ENCODE results near the gene CCNJL. TPM values are rescaled to one million over a fixed set of nuclear protein-coding genes. Genes with fewer than 3 reads are reported as not detected.

The CCNJL gene
- total RNA-seq, 4 donors from 2014 or later, result 0.44 to 1.5 (median 0.63) TPM; not detected in 1

- H3K9me3 ChIP-seq, result no peaks in the 10 kb centered on the region
- H3K36me3 ChIP-seq, result no peaks in the 10 kb centered on the region
- WGBS, 2 donors, result 70 to 88% methylated on average over 4 of the region's 4 CpGs
- no peaks in the 10 kb centered on the region for H3K4me1 ChIP-seq
- DNase-seq (ENCODE audit: low spot score in 2 of 2), result no peak
- H3K27me3 ChIP-seq, result no peaks in the 10 kb centered on the region
- no peak overlapping the region for H3K27ac ChIP-seq
- no peak overlapping the region for H3K4me3 ChIP-seq
- TF ChIP-seq POLR2A (IDR thresholded peaks at IDR 0.05) (no peak), CTCF (IDR thresholded peaks at IDR 0.05) (no peak), EP300 (IDR thresholded peaks at IDR 0.05) (no peak)
Observed at GRCh38 chr5:160330212-160330611, 17.8 kb upstream of the CCNJL start.

GRCh38 chr5:160327818-160328217 is 15.5 kb upstream of the CCNJL start:
- TF ChIP-seq EP300 (IDR thresholded peaks at IDR 0.05) (no peak), CTCF (IDR thresholded peaks at IDR 0.05) (no peak), POLR2A (IDR thresholded peaks at IDR 0.05) (no peak)
- Histone ChIP-seq H3K4me1 (no peaks in the 10 kb centered on the region), H3K36me3 (no peaks in the 10 kb centered on the region), H3K4me3 (no peak overlapping the region), H3K27me3 (no peaks in the 10 kb centered on the region), H3K9me3 (no peaks in the 10 kb centered on the region), H3K27ac (no peak overlapping the region)
- no peak for DNase-seq (ENCODE audit: low spot score in 2 of 2)
- WGBS, 2 donors, result 83 to 87% methylated on average over 6 of the region's 6 CpGs

- no peak overlapping the region for H3K4me3 ChIP-seq
- TF ChIP-seq EP300 (IDR thresholded peaks at IDR 0.05) (no peak), CTCF (IDR thresholded peaks at IDR 0.05) (no peak), POLR2A (IDR thresholded peaks at IDR 0.05) (no peak)
- WGBS, 2 donors, result 76 to 80% methylated on average over 2 of the region's 2 CpGs
- DNase-seq (ENCODE audit: low spot score in 2 of 2), result no peak
- no peaks in the 10 kb centered on the region for H3K4me1 ChIP-seq
- H3K9me3 ChIP-seq, result no peaks in the 10 kb centered on the region
- no peak overlapping the region for H3K27ac ChIP-seq
- no peaks in the 10 kb centered on the region for H3K27me3 ChIP-seq
- H3K36me3 ChIP-seq, result no peaks in the 10 kb centered on the region
Observed at GRCh38 chr5:160326981-160327380, 14.6 kb upstream of the CCNJL start.

GRCh38 chr5:160325716-160326115 is 13.4 kb upstream of the CCNJL start:
- no peak for TF ChIP-seq CTCF (IDR thresholded peaks at IDR 0.05)
- no peak for TF ChIP-seq POLR2A (IDR thresholded peaks at IDR 0.05)
- TF ChIP-seq EP300 (IDR thresholded peaks at IDR 0.05), result no peak
- no peaks in the 10 kb centered on the region for H3K9me3 ChIP-seq
- H3K27me3 ChIP-seq, result no peaks in the 10 kb centered on the region
- no peaks in the 10 kb centered on the region for H3K4me1 ChIP-seq
- H3K36me3 ChIP-seq, result no peaks in the 10 kb centered on the region
- DNase-seq (ENCODE audit: low spot score in 2 of 2), result no peak
- no peak overlapping the region for H3K27ac ChIP-seq
- WGBS, 2 donors, result 75 to 90% methylated on average over 2 of the region's 2 CpGs
- no peak overlapping the region for H3K4me3 ChIP-seq

- 65 to 71% methylated on average over 2 of the region's 2 CpGs for WGBS, 2 donors
- H3K27me3 ChIP-seq, result no peaks in the 10 kb centered on the region
- no peak for DNase-seq (ENCODE audit: low spot score in 2 of 2)
- H3K9me3 ChIP-seq, result no peaks in the 10 kb centered on the region
- H3K4me3 ChIP-seq, result no peak overlapping the region
- no peak overlapping the region for H3K27ac ChIP-seq
- no peaks in the 10 kb centered on the region for H3K4me1 ChIP-seq
- no peak for TF ChIP-seq POLR2A (IDR thresholded peaks at IDR 0.05)
- TF ChIP-seq CTCF (IDR thresholded peaks at IDR 0.05), result no peak
- no peak for TF ChIP-seq EP300 (IDR thresholded peaks at IDR 0.05)
- no peaks in the 10 kb centered on the region for H3K36me3 ChIP-seq
Observed at GRCh38 chr5:160324886-160325285, 12.5 kb upstream of the CCNJL start.
